Measurements from ENCODE around the gene MANSC1.

- TF ChIP-seq POLR2A (IDR thresholded peaks at IDR 0.05; ENCODE audit: extremely low read depth, insufficient read length) (no peak), CTCF (IDR thresholded peaks at IDR 0.05; ENCODE audit: low read depth, low read length) (no peak), MAX (IDR thresholded peaks at IDR 0.05; ENCODE audit: low read depth, low read length) (no peak)
Observed at GRCh38 chr12:12353276-12353675, 3.2 kb upstream of the MANSC1 start.

Measured in NB4 (cell line).